Right hindlimb (tissue), 1 donor: ENCODE results near the gene EEF1AKMT3.

Source experiments
- DNase-seq: peaks from one replicate; pipeline ENCODE4 v3.0.0-alpha.2; 2018

The EEF1AKMT3 gene

GRCh38 chr12:57821474-57822214 lies 49.2 kb downstream of the EEF1AKMT3 start:
- DNase-seq = no peak

GRCh38 chr12:57822392-57823130 lies 50.1 kb downstream of the EEF1AKMT3 start:
- DNase-seq = no peak

GRCh38 chr12:57823131-57823907 lies 50.9 kb downstream of the EEF1AKMT3 start:
- no peak for DNase-seq

DNA sequence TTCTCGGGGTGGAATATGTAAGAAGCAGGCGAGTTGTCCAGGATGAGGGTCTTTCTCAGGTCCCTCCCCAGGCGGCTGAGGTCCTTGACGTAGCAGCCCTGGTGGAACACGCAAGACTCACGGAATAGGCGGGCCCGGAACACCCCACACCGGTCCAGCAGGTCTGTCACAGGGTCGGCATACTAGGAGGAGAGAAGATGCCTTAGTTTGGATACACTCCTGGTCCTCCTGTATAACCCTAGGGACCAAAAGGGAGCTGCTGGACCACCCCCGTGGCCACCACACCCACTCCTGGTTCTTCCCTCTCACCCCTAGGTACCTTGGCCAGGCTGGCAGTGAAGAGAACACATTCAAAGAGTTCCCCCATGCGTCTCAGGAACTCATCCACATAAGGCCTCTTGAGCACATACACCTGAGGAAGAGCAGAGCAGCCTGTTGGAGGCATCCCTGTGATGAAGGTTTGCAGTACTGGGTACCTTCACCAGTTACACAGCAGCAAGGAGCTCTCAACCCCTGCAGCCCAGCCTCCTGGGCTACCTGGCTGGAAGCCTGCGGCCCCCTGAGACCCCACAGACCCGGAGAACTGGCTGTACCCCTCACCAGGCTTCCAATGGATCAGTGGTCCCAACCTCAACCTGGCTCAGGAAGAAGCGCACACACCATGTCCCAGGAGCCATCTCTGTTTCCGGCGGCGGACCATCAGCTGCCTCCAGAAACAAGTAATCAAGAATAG lies 51.7 kb downstream of the EEF1AKMT3 start:
- DNase-seq = no peak

DNA sequence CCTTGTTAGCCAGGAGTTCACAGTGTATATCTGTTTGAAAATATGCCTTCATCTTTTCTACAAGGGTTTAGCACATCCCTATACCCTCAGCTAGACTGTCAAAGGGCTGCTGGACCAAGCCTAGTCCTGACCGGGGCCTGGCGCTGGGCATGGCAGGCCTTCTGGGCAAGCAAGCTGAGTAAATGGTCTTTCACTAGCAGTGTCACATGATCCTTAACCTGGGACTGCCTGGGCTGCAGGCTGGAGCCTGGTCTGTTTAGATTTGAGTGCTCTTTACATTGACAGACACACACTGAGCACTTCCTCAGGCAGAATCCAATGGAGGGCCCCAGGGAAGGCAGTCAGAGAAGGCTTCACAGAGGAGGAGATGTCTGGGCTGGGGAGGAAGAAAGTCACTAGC lies 53.0 kb downstream of the EEF1AKMT3 start:
- no peak for DNase-seq

DNA sequence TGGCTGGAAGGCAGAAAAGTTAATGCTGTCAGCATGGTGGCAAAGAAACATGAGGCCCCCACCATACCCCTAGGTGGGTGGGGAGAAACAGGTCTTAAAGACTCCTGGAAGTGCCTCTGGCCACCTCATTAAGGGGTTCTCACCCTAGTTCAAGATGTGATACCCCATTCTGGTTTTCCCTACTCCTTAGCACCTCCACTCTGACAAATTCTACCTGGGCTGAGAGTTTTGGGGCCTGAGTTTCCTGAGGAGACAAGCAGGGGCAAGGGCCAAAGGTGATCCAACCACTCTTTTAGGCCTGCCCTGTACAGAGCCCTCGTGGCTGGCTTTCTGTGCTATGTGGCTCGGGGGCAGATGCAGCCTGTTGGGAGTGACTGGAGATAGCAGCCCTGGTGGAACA lies 54.0 kb downstream of the EEF1AKMT3 start:
- DNase-seq = no peak

DNA sequence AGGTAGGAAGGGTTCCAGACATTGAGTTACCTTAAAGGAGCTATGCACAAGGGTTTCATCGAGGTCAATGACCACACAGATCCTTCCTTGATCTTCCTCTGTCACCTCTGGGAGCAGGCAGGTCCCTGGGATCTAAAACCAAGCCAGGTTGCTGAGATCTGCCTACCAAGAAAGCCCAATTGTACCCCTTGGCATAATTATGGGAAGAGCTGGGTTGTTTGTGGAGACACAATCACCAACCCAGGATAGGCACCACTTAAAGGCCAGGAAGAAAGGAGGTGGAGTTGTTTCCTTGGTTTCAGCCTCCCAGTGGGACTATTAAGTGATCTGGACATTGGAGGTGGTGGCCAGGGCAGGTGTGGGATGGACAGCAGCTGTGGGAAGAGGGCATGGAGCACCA lies 54.6 kb downstream of the EEF1AKMT3 start:
- no peak for DNase-seq

GRCh38 chr12:57829025-57829777 lies 56.8 kb downstream of the EEF1AKMT3 start:
- no peak for DNase-seq

DNA sequence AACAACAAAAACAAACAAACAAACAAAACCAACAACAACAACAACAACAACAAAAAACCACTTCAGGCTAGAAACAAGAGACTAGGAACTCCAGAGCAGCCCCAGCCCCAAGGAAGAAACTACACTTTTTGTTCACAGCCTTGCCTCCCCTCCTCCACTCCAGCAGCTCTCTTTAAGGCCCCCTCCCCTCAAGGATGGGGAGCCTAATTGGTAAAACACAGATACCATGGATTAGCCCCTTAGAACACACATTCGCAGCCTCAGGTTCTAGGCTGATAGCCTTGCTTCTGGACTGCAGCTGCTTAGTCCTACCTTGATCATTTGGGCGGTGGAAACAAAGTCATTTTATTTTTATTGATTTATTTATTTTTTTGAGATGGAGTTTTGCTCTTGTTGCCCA lies 58.0 kb downstream of the EEF1AKMT3 start:
- no peak for DNase-seq
